Measurements from ENCODE around the gene CAMK1D.
"Not testable (repeated sequence)": the region's sequence is repeated elsewhere in the genome, so short reads cannot be mapped to it uniquely, and the experiment has no call there.

CAMK1D gene

DNA sequence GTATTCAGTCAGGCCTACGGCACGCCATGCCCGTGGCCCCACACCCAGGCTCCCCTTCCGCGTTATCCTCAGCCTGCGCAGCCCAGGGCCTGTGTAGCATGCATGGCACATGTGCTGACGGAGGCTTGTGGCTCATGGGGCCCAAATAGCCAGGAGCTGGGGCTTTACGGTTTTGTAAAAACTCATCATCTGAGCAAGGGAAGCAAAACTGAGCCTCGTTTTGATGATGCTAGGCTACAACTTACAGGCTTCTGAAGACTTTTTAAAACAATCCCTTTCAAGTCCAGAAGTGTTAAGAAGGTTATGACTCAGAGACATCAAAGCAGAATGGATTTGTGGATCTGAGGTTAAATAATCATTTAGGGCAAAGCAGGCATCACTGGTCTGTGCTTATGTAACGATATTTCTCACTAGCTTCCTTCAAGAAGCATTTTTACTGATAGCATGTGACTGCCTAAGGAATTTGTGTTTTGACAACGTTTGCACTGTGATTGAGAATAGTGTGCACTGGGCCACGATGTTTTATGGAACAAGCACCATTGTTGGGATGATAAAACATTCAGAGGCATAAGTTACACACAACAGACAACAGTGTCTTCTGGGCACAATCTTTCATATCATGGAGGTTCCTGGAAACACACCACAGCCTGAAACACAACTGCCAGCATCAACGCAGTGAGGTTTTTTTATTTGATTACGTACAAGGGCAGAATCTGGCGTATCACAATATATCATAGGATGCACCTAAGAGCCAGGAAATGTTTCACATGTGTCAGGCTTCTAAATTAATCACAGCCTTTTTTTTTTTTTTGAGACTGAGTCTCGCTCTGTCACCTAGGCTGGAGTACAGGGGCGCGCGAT lies 377.9 kb downstream of the CAMK1D start:
- DNase-seq (ENCODE audit: low spot score), result no peak

DNA sequence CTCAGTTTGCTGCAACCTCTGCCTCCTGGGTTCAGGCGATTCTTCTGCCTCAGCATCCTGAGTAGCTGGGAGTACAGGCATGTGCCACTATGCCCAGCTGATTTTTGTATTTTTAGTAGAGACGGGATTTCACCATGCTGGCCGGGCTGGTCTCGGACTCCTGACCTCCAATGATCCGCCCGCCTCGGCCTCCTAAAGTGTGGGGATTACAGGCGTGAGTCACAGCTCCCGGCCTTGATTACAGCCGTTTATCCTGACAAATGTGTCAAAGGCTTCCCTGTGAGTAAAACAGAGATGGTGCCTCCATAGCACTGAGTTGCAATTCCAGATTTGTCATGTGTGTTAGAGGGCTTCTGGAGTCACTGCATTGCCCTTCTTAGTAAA lies 378.5 kb downstream of the CAMK1D start:
- DNase-seq (ENCODE audit: low spot score), result no peak

GRCh38 chr10:12728494-12728893 lies 379.1 kb downstream of the CAMK1D start:
- no peak for DNase-seq (ENCODE audit: low spot score)

DNA sequence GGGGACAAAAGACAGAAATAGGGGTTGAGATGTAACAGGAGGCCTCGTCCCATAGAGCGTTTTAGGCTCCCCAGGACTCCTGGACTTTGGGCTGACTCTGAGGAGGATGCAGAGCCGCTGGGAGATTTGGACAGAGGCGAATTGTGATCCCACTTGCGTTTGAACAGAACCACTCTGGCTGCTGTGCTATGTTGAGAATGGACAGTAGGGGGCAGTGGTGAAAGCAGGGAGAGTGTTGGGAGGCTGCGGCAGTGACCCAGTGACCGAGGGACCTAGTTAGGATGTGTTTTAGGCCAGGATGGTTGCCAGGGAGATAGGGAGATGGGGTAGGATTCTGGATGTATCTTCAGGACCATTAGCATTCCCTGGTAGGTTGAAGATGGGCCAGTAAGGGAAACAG lies 380.5 kb downstream of the CAMK1D start:
- DNase-seq (ENCODE audit: low spot score), result no peak

- no peak for DNase-seq (ENCODE audit: low spot score)
Measured at GRCh38 chr10:12730809-12731519, 381.6 kb downstream of the CAMK1D start.

- no peak for DNase-seq (ENCODE audit: low spot score)
Measured at GRCh38 chr10:12733271-12733670, 383.9 kb downstream of the CAMK1D start.

DNA sequence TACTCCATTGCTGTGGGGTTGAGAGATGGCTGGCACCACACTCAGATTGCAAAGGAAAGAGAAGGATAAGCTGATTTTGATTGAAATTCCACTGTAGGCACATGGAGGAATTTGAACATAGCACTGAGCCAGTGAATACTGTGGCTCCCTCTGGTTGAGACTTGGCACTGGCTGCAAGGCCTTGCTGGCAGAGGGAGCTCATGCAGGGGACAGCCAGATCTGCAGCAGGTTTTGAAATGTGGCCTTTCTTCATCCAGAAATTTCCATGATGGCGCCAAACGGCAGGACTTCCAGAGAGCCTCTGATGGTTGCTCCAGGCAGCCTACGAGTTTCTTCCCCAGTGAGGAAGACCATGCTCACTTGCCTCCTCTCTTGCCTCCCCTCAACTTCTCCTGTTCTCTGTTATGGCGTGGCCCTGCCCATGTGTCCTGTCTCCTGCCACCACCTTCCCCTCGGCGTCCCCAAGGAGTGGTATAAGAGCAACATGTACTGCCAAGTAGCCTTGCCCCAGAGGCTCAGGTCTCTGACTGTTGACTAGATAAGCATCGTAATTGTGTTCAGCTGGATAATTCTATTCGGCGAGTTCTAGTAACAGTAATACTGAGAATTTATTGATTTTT lies 386.6 kb downstream of the CAMK1D start:
- no peak for DNase-seq (ENCODE audit: low spot score)

GRCh38 chr10:12740813-12741212 lies 391.5 kb downstream of the CAMK1D start:
- DNase-seq (ENCODE audit: low spot score), result no peak

- DNase-seq (ENCODE audit: low spot score), result no peak
Measured at GRCh38 chr10:12741360-12741804, 392.0 kb downstream of the CAMK1D start.

GRCh38 chr10:12742771-12743170 lies 393.4 kb downstream of the CAMK1D start:
- no peak for DNase-seq (ENCODE audit: low spot score)

- DNase-seq (ENCODE audit: low spot score), result not testable (repeated sequence)
Measured at GRCh38 chr10:12743466-12743865, 394.1 kb downstream of the CAMK1D start.

GRCh38 chr10:12743941-12744340 lies 394.6 kb downstream of the CAMK1D start:
- no peak for DNase-seq (ENCODE audit: low spot score)

GRCh38 chr10:12748186-12748585 lies 398.8 kb downstream of the CAMK1D start:
- DNase-seq (ENCODE audit: low spot score), result no peak

GRCh38 chr10:12749760-12750478 lies 400.6 kb downstream of the CAMK1D start:
- no peak for DNase-seq (ENCODE audit: low spot score)

DNA sequence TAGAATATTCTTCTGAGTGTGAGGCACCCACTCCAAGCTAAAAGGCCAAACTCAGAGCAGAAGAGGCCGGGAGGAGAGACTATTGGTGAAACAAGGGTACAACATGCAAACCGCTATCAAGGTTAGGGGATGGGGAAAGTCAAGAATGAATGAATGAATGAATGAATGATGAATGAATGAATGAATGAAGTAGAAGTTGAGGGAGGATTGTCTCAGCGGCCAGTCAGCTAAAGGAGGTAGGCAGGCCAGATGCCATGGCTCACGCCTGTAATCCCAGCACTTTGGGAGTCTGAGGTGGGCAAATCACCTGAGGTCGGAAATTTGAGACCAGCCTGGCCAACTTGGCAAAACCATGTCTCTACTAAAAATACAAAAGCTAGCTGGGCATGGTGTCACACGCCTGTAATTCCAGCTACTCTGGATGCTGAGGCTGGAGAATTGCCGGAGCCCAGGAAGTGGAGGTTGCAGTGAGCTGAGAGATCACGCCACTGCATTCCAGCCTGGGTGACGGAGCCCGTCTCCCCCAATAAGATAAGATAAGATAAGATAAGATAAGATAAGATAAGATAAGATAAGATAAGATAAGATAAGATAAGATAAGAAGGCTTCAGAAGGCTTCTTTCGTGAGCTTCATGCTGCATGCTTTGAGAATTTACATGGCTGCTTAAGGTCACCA lies 401.3 kb downstream of the CAMK1D start:
- DNase-seq (ENCODE audit: low spot score), result no peak

DNA sequence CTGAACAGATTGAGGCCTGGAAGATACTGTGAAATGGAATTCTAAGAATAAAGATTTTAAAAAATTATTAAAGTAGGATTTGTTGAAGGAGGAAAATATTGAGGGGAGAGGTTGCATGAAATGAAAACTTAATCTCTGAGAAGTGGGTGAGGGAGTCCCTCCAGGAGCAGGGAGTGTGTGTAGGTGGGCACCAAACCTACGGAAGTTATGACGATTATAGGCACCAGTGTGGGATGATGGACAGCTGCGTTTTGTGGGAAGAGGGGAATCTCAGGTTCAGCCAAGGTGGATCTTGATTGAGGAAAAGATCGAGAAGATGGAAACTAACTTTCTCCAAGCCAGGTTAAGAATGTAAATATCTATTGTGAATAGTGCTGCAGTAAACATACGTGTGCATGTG lies 405.7 kb downstream of the CAMK1D start:
- DNase-seq (ENCODE audit: low spot score), result no peak

DNA sequence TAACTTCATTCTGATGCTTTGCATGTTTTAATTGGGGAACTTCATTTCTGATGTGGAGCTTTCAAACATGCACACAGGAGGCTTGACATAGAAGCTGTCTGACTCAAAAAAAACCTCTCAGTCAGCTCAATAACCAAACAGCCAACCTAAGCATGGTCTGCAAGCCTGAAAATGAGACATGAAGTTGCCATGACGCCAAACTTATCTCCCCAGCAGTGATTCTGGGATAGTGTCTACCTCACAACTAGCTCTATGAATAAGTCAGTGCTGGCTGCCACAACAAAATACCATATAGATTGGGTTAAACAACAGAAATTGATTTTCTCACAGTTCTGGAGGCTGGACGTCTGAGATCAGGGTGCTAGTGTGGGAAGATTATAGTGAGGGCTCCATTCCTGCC lies 408.0 kb downstream of the CAMK1D start:
- DNase-seq (ENCODE audit: low spot score), result no peak

DNA sequence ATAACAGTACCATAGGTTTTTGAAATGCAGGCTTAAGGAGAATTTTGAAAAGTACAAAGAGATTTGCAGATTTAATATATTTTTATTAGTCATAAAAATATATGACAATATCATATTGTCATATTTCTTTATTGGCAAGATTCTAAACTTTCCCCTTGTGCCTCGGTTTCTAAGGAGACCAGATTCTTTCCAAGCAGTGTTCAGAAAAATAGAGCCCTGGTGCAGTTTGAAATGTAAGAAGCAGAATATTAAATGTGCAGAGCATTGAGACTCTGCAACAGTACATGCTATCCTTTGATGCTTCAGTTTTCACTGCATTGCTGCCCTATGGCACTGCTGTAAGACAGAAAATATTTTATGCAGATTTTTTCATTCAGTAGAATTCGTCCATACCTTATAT lies 408.9 kb downstream of the CAMK1D start:
- DNase-seq (ENCODE audit: low spot score), result no peak

DNA sequence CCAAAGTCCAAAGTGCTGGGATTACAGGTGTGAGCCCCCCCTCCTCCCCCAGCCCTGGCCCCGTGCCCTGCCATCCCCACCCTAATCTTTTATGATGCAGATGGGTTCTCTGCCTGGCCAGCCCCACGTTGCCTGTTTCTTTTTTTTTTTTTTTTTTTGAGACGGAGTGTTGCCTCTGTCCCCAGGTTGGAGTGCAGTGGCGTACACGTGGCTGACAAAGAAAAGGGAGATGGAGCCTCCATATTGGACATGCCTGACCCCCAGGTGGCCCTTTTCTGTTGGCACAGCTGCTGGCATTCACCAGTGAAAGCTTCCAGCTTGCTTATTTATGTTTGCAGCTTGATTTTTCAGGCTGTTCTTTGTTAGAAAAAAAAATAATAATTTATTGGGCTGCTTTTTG lies 416.9 kb downstream of the CAMK1D start:
- DNase-seq (ENCODE audit: low spot score), result no peak

DNA sequence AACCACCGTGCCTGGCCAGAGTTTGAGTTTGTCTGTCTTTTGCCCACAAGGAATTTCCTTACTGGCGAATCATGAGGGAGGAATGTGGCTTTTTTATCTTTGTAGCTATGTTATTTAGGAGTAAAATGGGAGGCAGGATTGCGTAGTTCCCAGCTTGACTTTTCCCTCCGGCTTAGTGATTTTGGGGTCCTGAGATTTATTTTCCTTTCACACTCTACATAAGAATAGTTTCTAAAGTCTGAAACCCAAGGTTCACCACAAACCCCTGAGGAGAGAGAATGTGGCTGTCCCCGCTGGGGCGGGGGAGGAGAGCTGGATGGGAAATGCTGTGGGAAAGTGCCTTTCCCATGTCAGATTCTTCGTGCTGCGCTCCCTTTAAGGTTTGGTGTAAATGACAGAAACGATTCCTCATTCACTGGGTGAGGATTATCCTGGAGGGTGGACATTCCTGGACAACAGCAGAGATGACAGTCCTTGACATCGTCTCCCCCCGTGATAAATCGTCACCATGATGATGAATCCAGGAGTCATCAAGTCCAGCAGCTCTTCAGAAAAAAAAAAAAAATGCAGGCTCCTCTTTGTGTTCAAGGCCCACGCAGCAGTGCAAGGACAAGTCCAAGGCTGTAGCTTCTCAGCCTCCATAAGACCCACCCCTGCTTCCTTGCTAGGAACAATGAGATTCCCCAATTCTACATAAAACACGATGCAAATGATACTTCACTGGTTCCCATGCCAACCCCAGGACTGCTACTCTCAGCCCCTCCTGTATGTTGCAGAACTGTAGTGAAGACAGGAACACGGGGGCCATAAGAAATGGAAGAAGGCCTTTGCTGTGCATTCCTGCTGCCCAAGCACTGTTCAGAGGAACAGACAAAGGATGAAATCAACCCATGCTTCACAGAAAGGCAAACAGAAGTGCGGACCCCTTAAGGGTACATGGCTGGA lies 419.1 kb downstream of the CAMK1D start:
- no peak for DNase-seq (ENCODE audit: low spot score)

Data from left forelimb (tissue), 1 donor.